Activated naive CD4-positive, alpha-beta T cell treated with anti-CD3 and anti-CD28 coated beads, Interleukin-2, amount 10 ng/mL, durations not matched to agents 7 days and 5 days (primary cell): ENCODE measurements around the gene ULK1.

Experiments
- CTCF ChIA-PET: fragments of 350-600 bp; sonication (Branson Sonifier 250); formaldehyde crosslinking; loops from one replicate; lab custom pipeline; 2021; ENCODE audit warnings: antibody characterized with exemption; lab: Charles Lee
- DNase-seq: peaks from one replicate; pipeline ENCODE4 v3.0.0-alpha.2; 2020
- H3K27ac Mint-ChIP-seq: one replicate; pipeline ENCODE4 v1.8.0; 2021; ENCODE audit warnings: mild to moderate bottlenecking, moderate library complexity, mixed read lengths
- H3K27me3 Mint-ChIP-seq: one replicate; pipeline ENCODE4 v1.8.0; 2021; ENCODE audit warnings: mild to moderate bottlenecking, mixed read lengths
- H3K36me3 Mint-ChIP-seq: one replicate; pipeline ENCODE4 v1.8.0; 2021; ENCODE audit warnings: mixed read lengths
- H3K4me1 Mint-ChIP-seq: one replicate; pipeline ENCODE4 v1.8.0; 2021; ENCODE audit warnings: mixed read lengths
- H3K4me3 Mint-ChIP-seq: one replicate; pipeline ENCODE4 v1.8.0; 2021; ENCODE audit warnings: mild to moderate bottlenecking, moderate library complexity, mixed read lengths
- H3K9me3 Mint-ChIP-seq: one replicate; pipeline ENCODE4 v1.8.0; 2021; ENCODE audit warnings: mixed read lengths

ULK1 gene

DNA sequence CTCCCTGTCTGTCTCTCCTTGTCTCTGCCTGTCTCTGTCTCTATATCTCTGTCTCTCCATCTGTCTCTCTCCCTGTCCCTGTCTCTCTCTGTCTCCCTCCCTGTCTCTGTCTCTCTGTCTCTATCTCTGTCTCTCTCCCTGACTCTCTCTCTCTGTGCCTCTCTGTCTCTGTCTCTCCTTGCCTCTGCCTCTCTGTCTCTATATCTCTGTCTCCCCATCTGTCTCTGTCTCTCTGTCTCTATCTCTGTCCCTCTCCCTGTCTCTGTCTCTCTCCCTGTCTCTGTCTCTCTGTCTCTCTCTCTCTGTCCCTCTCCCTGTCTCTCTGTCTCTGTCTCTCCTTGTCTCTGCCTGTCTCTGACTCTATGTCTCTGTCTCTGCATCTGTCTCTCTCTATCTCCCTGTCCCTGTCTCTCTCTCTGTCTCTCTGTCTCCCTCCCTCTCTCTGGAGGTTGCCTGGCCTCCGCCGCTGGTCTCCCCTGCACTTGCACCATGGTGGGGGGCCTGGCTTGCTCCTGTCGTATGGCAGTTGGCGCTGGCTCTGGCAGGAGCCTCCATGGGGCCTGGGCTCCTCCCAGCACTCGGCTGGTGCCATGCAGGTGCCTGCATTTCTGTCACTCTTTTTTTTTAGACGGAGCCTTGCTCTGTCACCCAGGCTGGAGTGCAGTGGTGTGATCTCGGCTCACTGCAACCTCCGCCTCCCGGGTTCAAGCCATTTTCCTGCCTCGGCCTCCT lies 37.9 kb upstream of the ULK1 start:
- CTCF ChIA-PET, result no interaction called here
- H3K36me3 Mint-ChIP-seq, result no peaks in the 10 kb centered on the region

DNA sequence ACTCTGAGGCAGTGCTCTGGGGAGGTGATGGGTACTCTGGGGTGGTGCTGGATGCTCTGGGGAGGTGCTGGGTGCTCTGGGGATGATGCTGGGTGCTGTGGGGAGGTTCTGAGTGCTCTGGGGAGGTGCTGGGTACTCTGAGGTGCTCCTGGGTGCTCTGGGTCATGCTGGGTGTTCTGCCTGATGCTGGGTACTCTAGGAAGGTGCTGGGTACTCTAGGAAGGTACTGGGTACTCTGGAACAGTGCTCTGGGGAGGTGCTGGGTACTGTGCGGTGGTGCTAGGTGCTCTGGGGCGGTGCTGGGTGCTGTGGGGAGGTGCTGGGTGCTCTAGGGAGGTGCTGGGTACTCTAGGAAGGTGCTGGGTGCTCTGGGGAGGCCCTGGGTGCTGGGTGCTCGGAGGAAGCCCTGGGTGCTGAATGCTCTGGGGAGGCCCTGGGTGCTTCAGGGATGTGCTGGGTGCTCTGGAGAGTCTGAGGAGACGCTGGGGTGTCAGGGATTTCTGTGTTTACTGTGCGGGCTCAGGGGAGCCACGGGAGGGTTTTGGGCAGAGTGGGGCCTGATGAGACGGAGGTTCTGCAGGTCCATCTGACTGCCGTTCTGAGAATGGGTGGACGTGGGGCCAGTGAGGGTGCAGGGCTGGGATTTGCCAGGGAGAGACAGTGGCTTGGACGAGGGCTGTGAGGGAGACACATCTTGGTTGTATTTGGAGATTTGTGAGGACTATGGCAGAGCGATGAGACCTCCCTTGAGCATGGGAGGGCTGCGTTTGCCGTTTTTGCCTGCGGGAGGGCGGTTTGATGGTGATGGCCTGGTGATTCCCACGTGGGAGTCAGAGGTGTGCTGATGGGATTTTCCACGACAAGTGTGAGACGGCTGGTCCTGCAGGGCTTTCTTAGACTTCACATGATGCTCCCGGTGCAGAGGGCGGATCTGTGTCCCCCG lies 36.2 kb upstream of the ULK1 start:
- Mint-ChIP-seq H3K27ac (peak overlapping the region; percentile 50), H3K9me3 (no peaks in the 10 kb centered on the region), H3K4me1 (peaks cover 12% of the 10 kb centered on the region), H3K4me3 (no peak overlapping the region), H3K36me3 (no peaks in the 10 kb centered on the region), H3K27me3 (peaks cover 21% of the 10 kb centered on the region)
- DNase-seq, result no peak
- CTCF ChIA-PET, result no interaction called here

More for the DNA sequence above, 37.9 kb upstream of the ULK1 start:
- no peaks in the 10 kb centered on the region for H3K9me3 Mint-ChIP-seq
- H3K4me1 Mint-ChIP-seq, result peaks cover 12% of the 10 kb centered on the region
- H3K27ac Mint-ChIP-seq, result no peak overlapping the region
- DNase-seq, result no peak
- peaks cover 16% of the 10 kb centered on the region for H3K27me3 Mint-ChIP-seq
- H3K4me3 Mint-ChIP-seq, result no peak overlapping the region

DNA sequence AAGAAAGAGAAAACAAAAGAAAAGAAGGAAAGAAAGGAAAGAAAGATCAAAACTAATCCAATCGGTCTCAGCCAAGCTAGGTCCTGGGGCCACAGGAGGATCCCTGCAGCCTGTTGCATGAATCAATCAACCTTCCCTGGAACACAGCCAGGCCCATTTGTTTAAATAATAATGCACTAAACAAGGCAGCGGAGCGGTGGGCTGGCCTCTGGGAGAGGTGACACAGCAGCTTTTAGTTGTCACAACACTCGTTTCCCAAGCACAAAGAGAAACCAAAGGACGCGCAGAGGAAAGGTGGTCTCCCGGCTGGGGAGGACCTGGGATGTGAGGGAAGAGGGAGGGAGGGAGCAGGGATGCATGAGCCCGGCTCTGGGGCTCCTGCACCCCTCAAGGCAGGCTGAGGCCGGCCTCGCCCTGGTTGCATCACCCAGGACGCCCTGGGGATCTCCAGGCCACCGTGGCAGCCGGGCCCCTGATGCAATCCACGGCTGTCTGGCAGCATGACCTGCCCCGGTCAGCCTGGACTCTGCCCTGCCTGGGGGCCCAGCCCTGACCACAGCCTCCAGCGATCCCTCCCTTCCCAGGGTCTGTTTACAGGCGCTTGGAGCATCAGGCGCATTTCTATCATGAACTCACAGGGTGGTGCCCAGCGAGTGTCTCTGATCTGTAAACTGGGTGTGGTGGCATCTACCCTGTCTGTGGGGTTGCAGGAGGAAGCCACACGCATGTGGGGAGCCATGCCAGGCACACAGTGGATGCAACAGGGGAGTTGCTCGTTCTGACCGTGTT lies 33.8 kb upstream of the ULK1 start:
- no peak overlapping the region for H3K4me3 Mint-ChIP-seq
- peaks cover 12% of the 10 kb centered on the region for H3K4me1 Mint-ChIP-seq

GRCh38 chr12:131861261-131862083 lies 33.0 kb upstream of the ULK1 start:
- Mint-ChIP-seq H3K4me1 (peaks cover 12% of the 10 kb centered on the region), H3K36me3 (no peaks in the 10 kb centered on the region), H3K27me3 (peaks cover 14% of the 10 kb centered on the region), H3K27ac (peak overlapping the region; percentile 66), H3K4me3 (no peak overlapping the region), H3K9me3 (no peaks in the 10 kb centered on the region)
- no peak for DNase-seq
- CTCF ChIA-PET, result no interaction called here

More for the DNA sequence above, 33.8 kb upstream of the ULK1 start:
- H3K27me3 Mint-ChIP-seq, result peaks cover 21% of the 10 kb centered on the region
- H3K27ac Mint-ChIP-seq, result peak overlapping the region; percentile 66
- H3K36me3 Mint-ChIP-seq, result no peaks in the 10 kb centered on the region
- CTCF ChIA-PET, result no interaction called here
- H3K9me3 Mint-ChIP-seq, result no peaks in the 10 kb centered on the region
- peak; percentile 40 for DNase-seq

- peaks cover 12% of the 10 kb centered on the region for H3K4me1 Mint-ChIP-seq
- H3K27me3 Mint-ChIP-seq, result peaks cover 14% of the 10 kb centered on the region
- no peak overlapping the region for H3K27ac Mint-ChIP-seq
- CTCF ChIA-PET, result no interaction called here
- H3K4me3 Mint-ChIP-seq, result no peak overlapping the region
- H3K9me3 Mint-ChIP-seq, result no peaks in the 10 kb centered on the region
- DNase-seq, result no peak
- H3K36me3 Mint-ChIP-seq, result no peaks in the 10 kb centered on the region
Observed at GRCh38 chr12:131862084-131862441, 32.4 kb upstream of the ULK1 start.

DNA sequence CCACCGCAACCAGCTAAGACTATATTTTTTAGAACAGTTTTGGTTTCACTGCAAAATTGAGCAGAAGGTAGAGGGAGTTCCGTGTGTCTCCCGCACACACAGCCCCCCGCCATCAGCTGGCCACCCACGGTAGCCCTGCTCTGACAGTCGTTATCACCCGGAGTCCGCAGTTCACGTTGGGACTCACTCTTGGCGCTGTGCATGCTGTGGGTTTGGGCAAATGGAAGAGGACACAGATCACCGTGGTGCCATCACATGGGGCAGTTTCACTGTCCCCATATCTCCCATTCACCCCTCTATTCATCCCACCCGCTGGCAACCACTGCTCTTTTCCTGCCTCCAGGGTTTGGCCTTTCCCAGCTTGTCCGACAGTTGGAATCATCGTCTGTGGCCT lies 31.8 kb upstream of the ULK1 start:
- Mint-ChIP-seq H3K4me3 (no peak overlapping the region), H3K4me1 (peaks cover 12% of the 10 kb centered on the region), H3K27ac (no peak overlapping the region), H3K36me3 (no peaks in the 10 kb centered on the region), H3K9me3 (no peaks in the 10 kb centered on the region), H3K27me3 (peaks cover 10% of the 10 kb centered on the region)
- CTCF ChIA-PET, result interaction anchor here (0.7 kb wide), 1 partner anchor 8 kb away, joined by 3 read pairs; no protein-coding TSS in a partner anchor
- no peak for DNase-seq

DNA sequence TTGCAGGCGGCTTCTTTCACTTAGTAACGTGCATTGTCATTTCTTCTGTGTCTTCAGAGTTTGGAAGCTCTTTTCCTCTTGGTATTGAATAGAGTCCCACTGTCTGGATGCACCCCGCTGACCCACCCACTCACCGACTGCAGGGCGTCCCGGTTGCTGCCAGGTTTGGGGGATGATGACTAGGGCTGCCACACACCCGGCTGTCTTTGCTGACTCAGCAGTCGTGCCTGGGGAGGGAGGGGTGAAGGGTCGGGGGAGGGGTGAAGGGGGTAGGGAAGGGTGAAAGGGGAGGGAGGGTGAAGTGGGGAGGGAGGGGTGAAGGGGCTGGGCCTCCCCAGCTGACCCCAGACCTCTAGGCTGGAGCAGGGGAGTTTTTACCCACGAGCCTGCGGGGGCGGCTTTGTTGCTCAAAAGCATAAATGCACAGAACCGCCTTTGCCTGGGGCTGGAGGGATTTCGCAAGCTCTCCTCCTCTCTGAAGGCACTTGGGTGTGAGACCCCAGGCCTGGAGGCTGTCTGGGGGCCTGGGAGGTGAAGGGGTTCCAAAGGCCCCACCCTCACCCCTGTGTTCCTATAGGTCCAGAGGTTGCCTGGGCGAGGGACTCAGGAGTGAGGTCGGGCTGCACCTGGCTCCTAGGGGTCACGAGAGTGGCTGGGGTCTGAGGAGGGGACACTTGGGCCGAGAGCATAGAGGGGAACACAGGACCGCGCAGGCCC lies 31.3 kb upstream of the ULK1 start:
- Mint-ChIP-seq H3K9me3 (no peaks in the 10 kb centered on the region), H3K27ac (no peak overlapping the region), H3K4me3 (no peak overlapping the region), H3K36me3 (no peaks in the 10 kb centered on the region), H3K27me3 (peaks cover 9% of the 10 kb centered on the region), H3K4me1 (peaks cover 12% of the 10 kb centered on the region)
- DNase-seq, result no peak
- CTCF ChIA-PET, result interaction anchor here (0.7 kb wide), 1 partner anchor 8 kb away, joined by 3 read pairs; no protein-coding TSS in a partner anchor

- peaks cover 6% of the 10 kb centered on the region for H3K27me3 Mint-ChIP-seq
- peaks cover 12% of the 10 kb centered on the region for H3K4me1 Mint-ChIP-seq
- no peak for DNase-seq
- H3K36me3 Mint-ChIP-seq, result no peaks in the 10 kb centered on the region
- no peak overlapping the region for H3K4me3 Mint-ChIP-seq
- CTCF ChIA-PET, result no interaction called here
- no peaks in the 10 kb centered on the region for H3K9me3 Mint-ChIP-seq
- no peak overlapping the region for H3K27ac Mint-ChIP-seq
Observed at GRCh38 chr12:131863711-131864396, 30.6 kb upstream of the ULK1 start.

- H3K4me1 Mint-ChIP-seq, result peaks cover 12% of the 10 kb centered on the region
- no peak overlapping the region for H3K4me3 Mint-ChIP-seq
- no peak overlapping the region for H3K27ac Mint-ChIP-seq
- no peaks in the 10 kb centered on the region for H3K36me3 Mint-ChIP-seq
- H3K27me3 Mint-ChIP-seq, result peaks cover 6% of the 10 kb centered on the region
- H3K9me3 Mint-ChIP-seq, result no peaks in the 10 kb centered on the region
- DNase-seq, result no peak
- CTCF ChIA-PET, result no interaction called here
Observed at GRCh38 chr12:131864469-131864868, 30.0 kb upstream of the ULK1 start.

DNA sequence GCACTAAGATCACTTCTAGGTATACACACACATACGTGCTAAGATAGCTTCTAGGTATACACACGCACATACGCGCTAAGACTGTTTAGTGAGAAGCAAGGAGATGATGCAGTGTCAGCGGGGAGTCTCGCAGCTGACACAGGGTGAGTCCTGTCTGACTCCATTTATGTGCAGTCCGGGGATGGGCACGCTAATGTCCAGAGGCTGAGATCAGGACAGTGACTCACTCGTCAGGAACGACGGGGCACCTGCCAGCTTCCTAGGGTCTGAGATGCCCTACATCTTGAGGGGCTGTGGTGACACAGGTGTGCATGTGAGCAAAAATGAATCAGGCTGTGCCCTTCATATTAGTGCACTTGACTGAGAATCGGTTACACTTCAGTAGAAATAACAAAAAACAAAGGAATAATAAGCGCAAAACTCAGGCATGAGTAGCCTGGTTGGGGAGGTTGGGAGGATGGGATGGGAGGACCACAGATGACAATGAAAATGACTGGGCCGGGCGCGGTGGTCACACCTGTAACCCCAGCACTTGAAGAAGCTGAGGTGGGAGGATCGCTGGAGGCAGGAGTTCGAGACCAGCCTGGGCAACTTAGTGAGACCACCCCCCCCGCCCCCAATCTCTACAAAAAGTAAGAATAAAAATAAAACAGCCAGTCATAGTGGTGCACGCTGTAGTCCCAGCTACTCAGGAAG lies 29.1 kb upstream of the ULK1 start:
- CTCF ChIA-PET, result no interaction called here
- no peak for DNase-seq
- H3K4me3 Mint-ChIP-seq, result no peak overlapping the region
- H3K36me3 Mint-ChIP-seq, result no peaks in the 10 kb centered on the region
- H3K9me3 Mint-ChIP-seq, result no peaks in the 10 kb centered on the region
- peaks cover 6% of the 10 kb centered on the region for H3K27me3 Mint-ChIP-seq
- H3K4me1 Mint-ChIP-seq, result peaks cover 8% of the 10 kb centered on the region
- H3K27ac Mint-ChIP-seq, result no peak overlapping the region

- Mint-ChIP-seq H3K27me3 (no peaks in the 10 kb centered on the region), H3K27ac (no peak overlapping the region), H3K9me3 (no peaks in the 10 kb centered on the region), H3K36me3 (no peaks in the 10 kb centered on the region), H3K4me3 (no peak overlapping the region), H3K4me1 (no peaks in the 10 kb centered on the region)
- CTCF ChIA-PET, result no interaction called here
- no peak for DNase-seq
Observed at GRCh38 chr12:131867471-131867870, 27.0 kb upstream of the ULK1 start.
